H9 (cell line): Measurements from ENCODE around the gene ITPKA. TPM values are rescaled to one million over a fixed set of nuclear protein-coding genes. Genes with fewer than 3 reads are reported as not detected.

ENCODE experiments used
- DNase-seq: peaks from one replicate; pipeline ENCODE4 v3.0.0-alpha.2; 2017
- H2AFZ ChIP-seq: one replicate; pipeline ENCODE4 v1.6.1; 2013; ENCODE audit warnings: mild to moderate bottlenecking, low read length, control low read depth, moderate library complexity
- H2AK5ac ChIP-seq: 2 replicates; pipeline ENCODE4 v1.6.1; 2013; ENCODE audit warnings: low read length, control low read depth, mixed read lengths; ENCODE audit not compliant: insufficient read length
- H2BK120ac ChIP-seq: one replicate; pipeline ENCODE4 v1.6.1; 2013; ENCODE audit warnings: low read depth, mild to moderate bottlenecking, low read length, control low read depth, inconsistent platforms; ENCODE audit not compliant: poor library complexity, severe bottlenecking
- H2BK12ac ChIP-seq: 2 replicates; pipeline ENCODE4 v1.6.1; 2013; ENCODE audit warnings: low read length, control low read depth, mixed read lengths, low read depth; ENCODE audit not compliant: insufficient read length
- H2BK15ac ChIP-seq: 2 replicates; pipeline ENCODE4 v1.6.1; 2013; ENCODE audit warnings: low read depth, low read length, control low read depth
- H2BK20ac ChIP-seq: one replicate; pipeline ENCODE4 v1.6.1; 2013; ENCODE audit warnings: low read depth, mild to moderate bottlenecking, low read length, control low read depth, inconsistent platforms; ENCODE audit not compliant: poor library complexity, severe bottlenecking
- H2BK5ac ChIP-seq: 2 replicates; pipeline ENCODE4 v1.6.1; 2013; ENCODE audit warnings: low read length, control low read depth, mixed read lengths; ENCODE audit not compliant: insufficient read length
- H3K14ac ChIP-seq: 2 replicates; pipeline ENCODE4 v1.6.1; 2013; ENCODE audit warnings: low read length, control low read depth; ENCODE audit not compliant: insufficient read depth
- H3K18ac ChIP-seq: 2 replicates; pipeline ENCODE4 v1.6.1; 2013; ENCODE audit warnings: low read depth, mild to moderate bottlenecking, mixed read lengths, low read length, control low read depth; ENCODE audit not compliant: insufficient read length
- H3K23ac ChIP-seq: 2 replicates; pipeline ENCODE4 v1.6.1; 2013; ENCODE audit warnings: low read length, control low read depth, mixed read lengths, low read depth; ENCODE audit not compliant: insufficient read length
- H3K23me2 ChIP-seq: 2 replicates; pipeline ENCODE4 v1.6.1; 2013; ENCODE audit warnings: low read depth, mild to moderate bottlenecking, mixed read lengths, low read length, control low read depth; ENCODE audit not compliant: insufficient read length, poor library complexity, severe bottlenecking
- H3K27ac ChIP-seq: 2 replicates; pipeline ENCODE4 v1.5.1; 2013; ENCODE audit warnings: low read length, control low read depth, mixed read lengths, low read depth; ENCODE audit not compliant: insufficient read length
- H3K27me3 ChIP-seq: 2 replicates; pipeline ENCODE4 v1.6.1; 2013; ENCODE audit warnings: low read length, control low read depth, inconsistent platforms; ENCODE audit not compliant: insufficient read depth
- H3K4ac ChIP-seq: 2 replicates; pipeline ENCODE4 v1.6.1; 2013; ENCODE audit warnings: low read depth, mild to moderate bottlenecking, control low read depth, inconsistent platforms, low read length, moderate library complexity
- H3K4me1 ChIP-seq: 2 replicates; pipeline ENCODE4 v1.6.1; 2013; ENCODE audit warnings: low read length, control low read depth, inconsistent platforms; ENCODE audit not compliant: insufficient read depth
- H3K4me2 ChIP-seq: 2 replicates; pipeline ENCODE4 v1.6.1; 2013; ENCODE audit warnings: low read length, control low read depth, mixed read lengths; ENCODE audit not compliant: insufficient read length, insufficient read depth
- H3K56ac ChIP-seq: 2 replicates; pipeline ENCODE4 v1.6.1; 2013; ENCODE audit warnings: low read depth, mild to moderate bottlenecking, mixed read lengths, low read length, control low read depth; ENCODE audit not compliant: insufficient read length
- H3K79me1 ChIP-seq: 2 replicates; pipeline ENCODE4 v1.6.1; 2013; ENCODE audit warnings: low read depth, mild to moderate bottlenecking, moderate library complexity, low read length, control low read depth, inconsistent platforms; ENCODE audit not compliant: insufficient read depth, poor library complexity, severe bottlenecking
- H3K79me2 ChIP-seq: 2 replicates; pipeline ENCODE4 v1.6.1; 2013; ENCODE audit warnings: low read length, control low read depth, inconsistent platforms; ENCODE audit not compliant: insufficient read depth
- H3K9ac ChIP-seq: 2 replicates; pipeline ENCODE4 v1.6.1; 2013; ENCODE audit warnings: low read length, control low read depth, mixed read lengths; ENCODE audit not compliant: insufficient read length; ENCODE audit errors: extremely low read depth
- H3K9me3 ChIP-seq: one replicate; pipeline ENCODE4 v1.6.1; 2013; ENCODE audit warnings: low read depth, low read length, inconsistent platforms; ENCODE audit not compliant: control insufficient read depth
- H3T11ph ChIP-seq: one replicate; pipeline ENCODE4 v1.6.1; 2013; ENCODE audit warnings: mild to moderate bottlenecking, low read length, control low read depth, inconsistent platforms
- H4K20me1 ChIP-seq: one replicate; pipeline ENCODE4 v1.6.1; 2013; ENCODE audit not compliant: control insufficient read depth, insufficient read length, insufficient read depth
- H4K5ac ChIP-seq: 2 replicates; pipeline ENCODE4 v1.6.1; 2013; ENCODE audit warnings: low read depth, mild to moderate bottlenecking, mixed read lengths, low read length, control low read depth; ENCODE audit not compliant: insufficient read length
- H4K8ac ChIP-seq: replicated peaks from 2 replicates; pipeline ENCODE4 v1.6.1; 2013; ENCODE audit warnings: low read length, control low read depth, mixed read lengths, low read depth; ENCODE audit not compliant: insufficient read length
- H4K91ac ChIP-seq: 2 replicates; pipeline ENCODE4 v1.6.1; 2013; ENCODE audit warnings: low read depth, mild to moderate bottlenecking, moderate library complexity, mixed read lengths, low read length, control low read depth; ENCODE audit not compliant: insufficient read length
- H3K27ac Mint-ChIP-seq, 3 experiments: 2 replicates in 2 of 3; 3 replicates in 1 of 3; pipeline ENCODE4 v1.8.0; 2020 to 2021; ENCODE audit warnings: mixed read lengths in 3 of 3, mild to moderate bottlenecking in 1 of 3, moderate library complexity in 1 of 3
- H3K27me3 Mint-ChIP-seq: 2 replicates; pipeline ENCODE4 v1.8.0; 2021; ENCODE audit warnings: low read depth, mild to moderate bottlenecking, moderate library complexity, mixed read lengths
- H3K36me3 Mint-ChIP-seq, 3 experiments: 2 replicates in 2 of 3; 3 replicates in 1 of 3; pipeline ENCODE4 v1.8.0; 2020 to 2021; ENCODE audit warnings: low read depth in 3 of 3, mixed read lengths in 3 of 3; ENCODE audit not compliant: insufficient read depth in 1 of 3
- H3K4me1 Mint-ChIP-seq, 2 experiments: 2 replicates each; pipeline ENCODE4 v1.8.0; 2020; ENCODE audit warnings: mixed read lengths in 2 of 2
- H3K4me3 Mint-ChIP-seq, 2 experiments: 2 replicates in 1 of 2; 3 replicates in 1 of 2; pipeline ENCODE4 v1.8.0; 2020 to 2021; ENCODE audit warnings: mild to moderate bottlenecking in 2 of 2, mixed read lengths in 2 of 2, moderate library complexity in 1 of 2
- H3K9me3 Mint-ChIP-seq, 2 experiments: 2 replicates in 1 of 2; 3 replicates in 1 of 2; pipeline ENCODE4 v1.8.0; 2020; ENCODE audit warnings: mild to moderate bottlenecking in 2 of 2, mixed read lengths in 2 of 2, moderate library complexity in 1 of 2
- CTCF ChIP-seq: fragments of 200-600 bp; sonication (generic); conservative IDR thresholded peaks from 3 replicates; pipeline ENCODE4 v1.8.0; 2021; ENCODE audit warnings: antibody characterized with exemption, mild to moderate bottlenecking
- WGBS: extraction: QIAGEN DNeasy Blood & Tissue Kit; methylation state at CpG from one replicate; pipeline ENCODE4 v1.1.7; 2013; ENCODE audit warnings: missing lambda C conversion rate, low lambda C conversion rate, mixed read lengths; ENCODE audit not compliant: insufficient read length; ENCODE audit errors: extremely low coverage; 5-methylcytosine and 5-hydroxymethylcytosine counted together
- total RNA-seq: library from RNA; stranded (reverse); gene quantifications from 2 replicates; pipeline ENCODE4 v1.2.1, GENCODE V29; 2021

Gene ITPKA
- total RNA-seq, 1 experiment from 2014 or later, result 0.77 TPM

DNA sequence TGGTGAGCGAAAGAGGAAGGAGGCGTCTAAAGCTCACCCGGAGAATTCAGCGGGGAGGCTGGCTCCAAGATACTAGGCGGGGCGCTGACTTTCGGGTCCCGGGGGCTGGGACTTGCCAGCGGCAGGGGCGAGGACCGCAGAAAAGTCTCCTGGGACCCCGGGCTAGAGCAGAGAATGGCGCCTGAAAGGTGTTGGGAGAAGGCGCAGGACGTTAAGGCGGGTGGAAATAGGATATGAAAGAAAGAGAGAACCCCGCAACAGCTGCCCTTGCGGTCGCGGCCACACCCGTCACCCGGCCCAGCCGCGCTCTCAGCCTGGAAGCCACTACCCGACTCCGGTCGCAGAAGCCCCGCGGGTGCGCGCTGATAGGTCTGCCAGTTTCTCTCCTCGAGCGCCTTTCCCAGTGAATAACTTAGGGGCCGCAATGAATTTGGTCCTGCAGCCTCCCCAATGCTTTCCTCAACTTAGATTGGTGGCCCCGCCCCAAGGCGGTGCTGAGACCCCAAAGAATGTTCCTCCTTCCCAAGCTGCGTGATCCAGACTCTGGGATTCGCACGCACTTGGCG is 19.3 kb downstream of the ITPKA start:
- Histone ChIP-seq H2AFZ (no peak overlapping the region), H3K27me3 (peaks cover 30% of the 10 kb centered on the region), H3K23me2 (peaks cover 11% of the 10 kb centered on the region), H3K4ac (no peak overlapping the region), H3K4me1 (no peaks in the 10 kb centered on the region), H3K79me2 (no peaks in the 10 kb centered on the region), H2BK20ac (no peak overlapping the region), H3K27ac (no peak overlapping the region), H3K14ac (no peak overlapping the region; the same call in 1 of the 2 replicates), H4K20me1 (no peaks in the 10 kb centered on the region), H3K9ac (no peak overlapping the region), H4K5ac (no peak overlapping the region), H3K56ac (no peak overlapping the region), H2AK5ac (no peak overlapping the region), H3K18ac (no peak overlapping the region), H3K9me3 (no peaks in the 10 kb centered on the region), H2BK5ac (no peak overlapping the region), H3T11ph (no peak overlapping the region), H2BK12ac (no peak overlapping the region), H4K91ac (no peak overlapping the region), H2BK120ac (no peak overlapping the region), H4K8ac (no peak overlapping the region), H2BK15ac (no peak overlapping the region; the same call in 1 of the 2 replicates), H3K79me1 (no peaks in the 10 kb centered on the region), H3K23ac (no peak overlapping the region), H3K4me2 (peak overlapping the region; percentile 87)
- no peak for TF ChIP-seq CTCF
- WGBS, result no CpG with 5 or more reads among the region's 40 CpGs
- peaks cover 71% of the 10 kb centered on the region for H3K27me3 Mint-ChIP-seq
- peaks cover 23 to 27% of the 10 kb centered on the region in 2 experiments for H3K4me1 Mint-ChIP-seq
- DNase-seq, result peak; percentile 48
- peak overlapping the region; percentile 60 to 84 for H3K4me3 Mint-ChIP-seq
- peaks cover 14 to 17% (median 17%) of the 10 kb centered on the region in 3 experiments for H3K36me3 Mint-ChIP-seq
- H3K9me3 Mint-ChIP-seq, result no peaks in the 10 kb centered on the region; a peak in 1 of 5 replicates
- H3K27ac Mint-ChIP-seq, result no peak overlapping the region
